Adrenal gland (tissue), 5 donors: ENCODE results near the gene GRPEL2.

Experiments
- POLR2A ChIP-seq, 2 donors: fragments of 450-650 bp; IDR thresholded peaks; one replicate each; pipeline ENCODE4 v1.6.1; 2017; ENCODE audit warnings: antibody characterized with exemption in 2 of 2, mild to moderate bottlenecking in 2 of 2, moderate library complexity in 1 of 2
- TF ChIP-seq, protein P1 (sequence below), 6 experiments: fragments of 450-650 bp in 4 of 6; fragments of 200-600 bp in 2 of 6; sonication (generic) in 1 of 6; IDR thresholded peaks; 1 replicate in 5 of 6; 2 replicates in 1 of 6; pipeline versions ENCODE4 v1.5.1 to v1.8.0; 2016 to 2021; ENCODE audit warnings: antibody characterized with exemption in 6 of 6, mild to moderate bottlenecking in 2 of 6, moderate library complexity in 1 of 6
- donor health status: DM: no; HTN: no; CAD: no.

- no peak for TF ChIP-seq POLR2A (IDR thresholded peaks at IDR 0.05)
- TF ChIP-seq, protein P1, sequence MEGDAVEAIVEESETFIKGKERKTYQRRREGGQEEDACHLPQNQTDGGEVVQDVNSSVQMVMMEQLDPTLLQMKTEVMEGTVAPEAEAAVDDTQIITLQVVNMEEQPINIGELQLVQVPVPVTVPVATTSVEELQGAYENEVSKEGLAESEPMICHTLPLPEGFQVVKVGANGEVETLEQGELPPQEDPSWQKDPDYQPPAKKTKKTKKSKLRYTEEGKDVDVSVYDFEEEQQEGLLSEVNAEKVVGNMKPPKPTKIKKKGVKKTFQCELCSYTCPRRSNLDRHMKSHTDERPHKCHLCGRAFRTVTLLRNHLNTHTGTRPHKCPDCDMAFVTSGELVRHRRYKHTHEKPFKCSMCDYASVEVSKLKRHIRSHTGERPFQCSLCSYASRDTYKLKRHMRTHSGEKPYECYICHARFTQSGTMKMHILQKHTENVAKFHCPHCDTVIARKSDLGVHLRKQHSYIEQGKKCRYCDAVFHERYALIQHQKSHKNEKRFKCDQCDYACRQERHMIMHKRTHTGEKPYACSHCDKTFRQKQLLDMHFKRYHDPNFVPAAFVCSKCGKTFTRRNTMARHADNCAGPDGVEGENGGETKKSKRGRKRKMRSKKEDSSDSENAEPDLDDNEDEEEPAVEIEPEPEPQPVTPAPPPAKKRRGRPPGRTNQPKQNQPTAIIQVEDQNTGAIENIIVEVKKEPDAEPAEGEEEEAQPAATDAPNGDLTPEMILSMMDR (IDR thresholded peaks at IDR 0.05): no peak
These were observed 25.6 kb downstream of the GRPEL2 start for GRCh38 chr5:149370878-149371277.
